CD8-positive, alpha-beta memory T cell (primary cell): ENCODE measurements around the gene OR52E6. TPM values are rescaled to one million over a fixed set of nuclear protein-coding genes. Genes with fewer than 3 reads are reported as not detected.
A peak's percentile ranks its signal among the peaks of the same experiment; 100 is the strongest.

Experiments
- CTCF ChIA-PET: fragments of 350-600 bp; sonication (Branson Sonifier 250); formaldehyde crosslinking; loops from one replicate; lab custom pipeline; 2021; ENCODE audit warnings: antibody characterized with exemption; lab: Charles Lee
- POLR2A ChIA-PET: fragments of 350-600 bp; sonication (Branson Sonifier 250); formaldehyde crosslinking; loops from one replicate; lab custom pipeline; 2021; ENCODE audit warnings: antibody characterized with exemption; lab: Charles Lee
- DNase-seq, 5 donors: peaks; one replicate each; pipeline versions ENCODE4 v3.0.0 to v3.0.0-alpha.2; 2020 to 2022; ENCODE audit warnings: mixed read lengths in 1 of 5
- H3K27ac ChIP-seq: one replicate; pipeline ENCODE4 v1.7.0; 2013; ENCODE audit warnings: low read depth, mild to moderate bottlenecking, low read length, moderate library complexity
- H3K27me3 ChIP-seq: 2 replicates; pipeline ENCODE4 v1.7.0; 2013; ENCODE audit warnings: low read length, mild to moderate bottlenecking; ENCODE audit not compliant: insufficient read depth, poor library complexity, severe bottlenecking
- H3K36me3 ChIP-seq: 2 replicates; pipeline ENCODE4 v1.7.0; 2013; ENCODE audit warnings: mild to moderate bottlenecking, low read length, moderate library complexity; ENCODE audit not compliant: insufficient read depth
- H3K4me1 ChIP-seq: 2 replicates; pipeline ENCODE4 v1.7.0; 2013; ENCODE audit warnings: mild to moderate bottlenecking, low read length, moderate library complexity; ENCODE audit not compliant: insufficient read depth
- H3K4me3 ChIP-seq: 2 replicates; pipeline ENCODE4 v1.7.0; 2013; ENCODE audit warnings: mild to moderate bottlenecking, low read length
- H3K9me3 ChIP-seq: 2 replicates; pipeline ENCODE4 v1.7.0; 2013; ENCODE audit warnings: mild to moderate bottlenecking, low read length
- H3K27ac Mint-ChIP-seq, 8 donors: one replicate each; pipeline ENCODE4 v1.8.0; 2020 to 2021; ENCODE audit warnings: mixed read lengths in 8 of 8, mild to moderate bottlenecking in 6 of 8, inconsistent platforms in 3 of 8, moderate library complexity in 3 of 8
- H3K27me3 Mint-ChIP-seq, 2 donors: one replicate each; pipeline ENCODE4 v1.8.0; 2020 to 2021; ENCODE audit warnings: mixed read lengths in 2 of 2, mild to moderate bottlenecking in 1 of 2, moderate library complexity in 1 of 2
- H3K36me3 Mint-ChIP-seq, 3 donors: one replicate each; pipeline ENCODE4 v1.8.0; 2020 to 2021; ENCODE audit warnings: mixed read lengths in 3 of 3, inconsistent platforms in 1 of 3, mild to moderate bottlenecking in 1 of 3
- H3K4me1 Mint-ChIP-seq, 3 donors: one replicate each; pipeline ENCODE4 v1.8.0; 2020 to 2021; ENCODE audit warnings: mixed read lengths in 3 of 3, inconsistent platforms in 1 of 3, mild to moderate bottlenecking in 1 of 3
- H3K4me3 Mint-ChIP-seq, 7 donors: one replicate each; pipeline ENCODE4 v1.8.0; 2020 to 2021; ENCODE audit warnings: mixed read lengths in 7 of 7, mild to moderate bottlenecking in 6 of 7, moderate library complexity in 4 of 7, inconsistent platforms in 2 of 7
- H3K9me3 Mint-ChIP-seq, 5 donors: one replicate each; pipeline ENCODE4 v1.8.0; 2020 to 2022; ENCODE audit warnings: mixed read lengths in 5 of 5, mild to moderate bottlenecking in 3 of 5, moderate library complexity in 2 of 5, inconsistent platforms in 1 of 5
- polyA plus RNA-seq: library from polyadenylated mRNA; unstranded; fragments of 300-500 nt; fragmentation: Illumina TruSeq; gene quantifications from one replicate; pipeline ENCODE4 v1.2.3, GENCODE V29; 2021
- total RNA-seq, 2 experiments: library from RNA; stranded (reverse); gene quantifications; one replicate each; pipeline ENCODE4 v1.2.3, GENCODE V29; 2021

Gene OR52E6
- not detected for total RNA-seq
- polyA plus RNA-seq, result not detected

DNA sequence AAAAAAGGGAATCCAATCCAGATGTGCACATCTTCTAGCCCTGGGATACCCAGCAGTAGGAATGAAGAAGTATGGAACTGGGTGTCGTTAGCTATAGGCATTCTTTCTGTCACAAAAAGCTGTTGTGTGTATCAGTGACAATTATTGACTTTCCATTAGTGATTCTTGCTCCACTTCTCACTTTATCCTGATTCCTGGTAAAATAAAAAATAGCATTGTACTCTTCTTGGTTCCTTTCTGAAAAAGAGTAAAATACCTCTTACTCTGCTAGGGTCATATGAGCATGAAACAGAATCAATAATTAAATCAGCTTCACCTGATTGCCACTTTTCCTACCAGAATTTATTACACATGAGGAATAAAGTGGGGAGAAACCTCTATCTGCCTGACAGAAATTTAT, at the start of gene OR52E6:
TSS of gene OR52E6 (minus strand) at position 101 of the 400 bp plus-strand sequence. CDS start at position 101, 0 bp downstream.
- Mint-ChIP-seq H3K9me3 (peaks cover 0 to 7% (median 3%) of the 10 kb centered on the region in 5 donors), H3K4me3 (no peak within 1 kb of the TSS), H3K36me3 (no peaks in the 10 kb centered on the region), H3K4me1 (no peaks in the 10 kb centered on the region), H3K27ac (no peak within 1 kb of the TSS), H3K27me3 (peaks cover 22 to 37% of the 10 kb centered on the region in 2 donors)
- Histone ChIP-seq H3K27me3 (no peaks in the 10 kb centered on the region), H3K9me3 (no peaks in the 10 kb centered on the region), H3K4me3 (no peak within 1 kb of the TSS), H3K27ac (no peak within 1 kb of the TSS), H3K4me1 (no peaks in the 10 kb centered on the region), H3K36me3 (no peaks in the 10 kb centered on the region)
- POLR2A ChIA-PET, result no interaction called here
- no peak for DNase-seq
- CTCF ChIA-PET, result no interaction called here

GRCh38 chr11:5891216-5891800, 49.6 kb upstream of the OR52E6 start:
- ChIA-PET CTCF (interaction anchor here (0.6 to 1.5 kb wide), 2 partner anchors 290 to 562 kb away, joined by 3 read pairs; no protein-coding TSS in a partner anchor), POLR2A (no interaction called here)

DNA sequence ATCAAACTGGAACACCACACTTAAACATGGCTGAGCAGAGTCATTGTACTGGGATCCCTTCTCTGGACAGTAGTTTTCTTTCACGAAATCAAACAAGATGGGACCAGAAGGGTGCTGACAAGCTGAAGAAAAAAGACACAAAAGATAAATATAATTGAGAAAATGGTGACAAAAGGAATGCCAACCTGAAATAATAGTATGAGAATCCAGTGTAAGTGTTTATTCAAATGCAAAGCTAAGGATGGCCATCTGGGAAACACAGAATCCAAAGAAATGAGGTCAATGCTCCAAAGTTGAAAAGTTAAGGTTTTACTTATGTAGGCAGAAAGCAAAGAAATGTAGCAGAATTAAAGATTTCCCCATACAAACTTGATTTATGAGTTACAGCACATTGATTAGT, 46.0 kb upstream of the OR52E6 start:
- POLR2A ChIA-PET, result no interaction called here

More at GRCh38 chr11:5891216-5891800, 49.6 kb upstream of the OR52E6 start:
- H3K27ac ChIP-seq, result no peak overlapping the region
- H3K9me3 Mint-ChIP-seq, result no peaks in the 10 kb centered on the region
- H3K4me1 Mint-ChIP-seq, result no peaks in the 10 kb centered on the region
- peaks cover 0 to 20% of the 10 kb centered on the region in 2 donors for H3K27me3 Mint-ChIP-seq
- no peaks in the 10 kb centered on the region for H3K36me3 ChIP-seq
- no peaks in the 10 kb centered on the region for H3K27me3 ChIP-seq
- H3K4me1 ChIP-seq, result no peaks in the 10 kb centered on the region
- H3K9me3 ChIP-seq, result no peaks in the 10 kb centered on the region
- H3K36me3 Mint-ChIP-seq, result no peaks in the 10 kb centered on the region
- H3K4me3 Mint-ChIP-seq, result no peak overlapping the region
- H3K4me3 ChIP-seq, result no peak overlapping the region
- peak in 1 of 5 donors; percentile 3 for DNase-seq
- H3K27ac Mint-ChIP-seq, result no peak overlapping the region

GRCh38 chr11:5887172-5887571, 45.5 kb upstream of the OR52E6 start:
- no peaks in the 10 kb centered on the region for H3K4me1 ChIP-seq
- Mint-ChIP-seq H3K27me3 (peaks cover 10 to 22% of the 10 kb centered on the region in 2 donors), H3K27ac (no peak overlapping the region), H3K4me3 (no peak overlapping the region), H3K4me1 (no peaks in the 10 kb centered on the region), H3K9me3 (no peaks in the 10 kb centered on the region), H3K36me3 (no peaks in the 10 kb centered on the region)
- H3K36me3 ChIP-seq, result no peaks in the 10 kb centered on the region
- no peaks in the 10 kb centered on the region for H3K27me3 ChIP-seq
- H3K9me3 ChIP-seq, result no peaks in the 10 kb centered on the region
- ChIA-PET CTCF (no interaction called here), POLR2A (no interaction called here)
- DNase-seq, result no peak
- no peak overlapping the region for H3K4me3 ChIP-seq
- no peak overlapping the region for H3K27ac ChIP-seq

More for the DNA sequence above, 46.0 kb upstream of the OR52E6 start:
- H3K36me3 Mint-ChIP-seq, result no peaks in the 10 kb centered on the region
- H3K9me3 ChIP-seq, result no peaks in the 10 kb centered on the region
- no peak for DNase-seq
- no peak overlapping the region for H3K27ac Mint-ChIP-seq
- H3K4me1 ChIP-seq, result no peaks in the 10 kb centered on the region
- CTCF ChIA-PET, result no interaction called here
- no peak overlapping the region for H3K4me3 ChIP-seq
- no peak overlapping the region for H3K27ac ChIP-seq
- no peaks in the 10 kb centered on the region for H3K9me3 Mint-ChIP-seq
- H3K27me3 Mint-ChIP-seq, result peaks cover 10 to 22% of the 10 kb centered on the region in 2 donors
- no peaks in the 10 kb centered on the region for H3K4me1 Mint-ChIP-seq
- H3K4me3 Mint-ChIP-seq, result no peak overlapping the region
- no peaks in the 10 kb centered on the region for H3K27me3 ChIP-seq
- H3K36me3 ChIP-seq, result no peaks in the 10 kb centered on the region

- Histone ChIP-seq H3K27me3 (no peaks in the 10 kb centered on the region), H3K36me3 (no peaks in the 10 kb centered on the region), H3K4me3 (no peak overlapping the region), H3K4me1 (no peaks in the 10 kb centered on the region), H3K27ac (no peak overlapping the region), H3K9me3 (no peaks in the 10 kb centered on the region)
- no peaks in the 10 kb centered on the region for H3K9me3 Mint-ChIP-seq
- CTCF ChIA-PET, result no interaction called here
- POLR2A ChIA-PET, result no interaction called here
- no peaks in the 10 kb centered on the region for H3K36me3 Mint-ChIP-seq
- H3K4me1 Mint-ChIP-seq, result no peaks in the 10 kb centered on the region
- H3K27me3 Mint-ChIP-seq, result peaks cover 6 to 10% of the 10 kb centered on the region in 2 donors
- no peak overlapping the region for H3K4me3 Mint-ChIP-seq
- no peak overlapping the region for H3K27ac Mint-ChIP-seq
- DNase-seq, result no peak
Measured at GRCh38 chr11:5881756-5882155, 40.1 kb upstream of the OR52E6 start.

- no peaks in the 10 kb centered on the region for H3K36me3 ChIP-seq
- H3K36me3 Mint-ChIP-seq, result no peaks in the 10 kb centered on the region
- peaks cover 5 to 6% of the 10 kb centered on the region in 2 donors for H3K27me3 Mint-ChIP-seq
- no peak within 1 kb of the TSS for H3K27ac Mint-ChIP-seq
- no peak within 1 kb of the TSS for H3K27ac ChIP-seq
- H3K4me1 Mint-ChIP-seq, result no peaks in the 10 kb centered on the region
- H3K4me3 ChIP-seq, result no peak within 1 kb of the TSS
- ChIA-PET CTCF (no interaction called here), POLR2A (no interaction called here)
- H3K4me1 ChIP-seq, result no peaks in the 10 kb centered on the region
- DNase-seq, result no peak
- H3K9me3 Mint-ChIP-seq, result no peaks in the 10 kb centered on the region
- H3K9me3 ChIP-seq, result no peaks in the 10 kb centered on the region
- H3K27me3 ChIP-seq, result no peaks in the 10 kb centered on the region
- H3K4me3 Mint-ChIP-seq, result no peak within 1 kb of the TSS
Measured at GRCh38 chr11:5880329-5880728, 38.6 kb upstream of the OR52E6 start, which contains the start of gene OR52E4. TSS of gene OR52E4 (plus strand) at chr11:5880629. CDS start at chr11:5884293, 3,664 bp downstream.

DNA sequence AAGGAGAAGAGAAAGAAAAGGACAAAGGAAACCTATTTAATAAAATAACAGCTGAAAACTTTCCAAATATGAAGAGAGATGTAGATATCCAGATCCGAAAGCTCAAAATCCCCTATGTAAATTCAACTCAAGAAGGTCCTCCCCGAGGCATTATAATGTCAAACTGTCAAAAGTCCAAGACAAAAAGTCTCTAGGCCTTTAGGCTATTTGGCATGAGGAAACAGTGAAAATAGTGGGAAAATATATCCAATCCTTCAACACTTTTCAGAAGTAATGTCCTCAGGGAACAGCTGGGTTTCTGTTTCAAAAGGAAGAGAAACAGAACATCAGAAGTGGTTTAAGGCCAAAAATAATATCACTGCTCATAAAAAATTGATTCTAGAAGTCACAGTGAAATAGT, 36.9 kb upstream of the OR52E6 start:
- Mint-ChIP-seq H3K27ac (peak overlapping the region in 1 of 8 donors; percentile 15), H3K36me3 (no peaks in the 10 kb centered on the region), H3K4me3 (no peak overlapping the region), H3K9me3 (no peaks in the 10 kb centered on the region), H3K4me1 (no peaks in the 10 kb centered on the region), H3K27me3 (peaks cover 2 to 4% of the 10 kb centered on the region in 2 donors)
- Histone ChIP-seq H3K4me1 (no peaks in the 10 kb centered on the region), H3K9me3 (no peaks in the 10 kb centered on the region), H3K27me3 (no peaks in the 10 kb centered on the region), H3K36me3 (no peaks in the 10 kb centered on the region), H3K27ac (no peak overlapping the region), H3K4me3 (no peak overlapping the region)
- no peak for DNase-seq
- CTCF ChIA-PET, result no interaction called here
- POLR2A ChIA-PET, result no interaction called here

GRCh38 chr11:5865826-5866225, 24.1 kb upstream of the OR52E6 start:
- DNase-seq, result no peak
- no peaks in the 10 kb centered on the region for H3K9me3 ChIP-seq
- peaks cover 4 to 27% of the 10 kb centered on the region in 2 donors for H3K27me3 Mint-ChIP-seq
- H3K4me3 ChIP-seq, result no peak overlapping the region
- no peak overlapping the region for H3K4me3 Mint-ChIP-seq
- no peaks in the 10 kb centered on the region for H3K27me3 ChIP-seq
- POLR2A ChIA-PET, result no interaction called here
- no peak overlapping the region for H3K27ac ChIP-seq
- H3K36me3 ChIP-seq, result no peaks in the 10 kb centered on the region
- CTCF ChIA-PET, result no interaction called here
- peaks cover 0 to 6% (median 2%) of the 10 kb centered on the region in 5 donors for H3K9me3 Mint-ChIP-seq
- no peak overlapping the region for H3K27ac Mint-ChIP-seq
- no peaks in the 10 kb centered on the region for H3K36me3 Mint-ChIP-seq
- no peaks in the 10 kb centered on the region for H3K4me1 Mint-ChIP-seq
- H3K4me1 ChIP-seq, result no peaks in the 10 kb centered on the region
